ENCODE measurements around the gene MAST1. TPM values are rescaled to one million over a fixed set of nuclear protein-coding genes. Genes with fewer than 3 reads are reported as not detected.
"Not testable (repeated sequence)": the region's sequence is repeated elsewhere in the genome, so short reads cannot be mapped to it uniquely, and the experiment has no call there.

Gene MAST1
- total RNA-seq, 1 experiment from 2014 or later = 11.2 TPM

GRCh38 chr19:12804051-12804450, 34.3 kb upstream of the MAST1 start:
- CTCF ChIA-PET = no interaction called here
- TF ChIP-seq EZH2 (IDR thresholded peaks at IDR 0.05; ENCODE audit: low read length, unreplicated experiment) = no peak
- TF ChIP-seq CTCF (conservative IDR thresholded peaks at IDR 0.05; ENCODE audit: low read depth, low read length) = no peak
- TF ChIP-seq EZH2phosphoT487 (IDR thresholded peaks at IDR 0.05; ENCODE audit: borderline replicate concordance, low read length) = no peak
- Histone ChIP-seq H3K4me2 (ENCODE audit: low read length) (no peak overlapping the region), H3K4me1 (ENCODE audit: insufficient read depth, low read length) (peaks cover 23% of the 10 kb centered on the region), H3K9me3 (ENCODE audit: low read length) (no peaks in the 10 kb centered on the region), H3K9me2 (replicated peaks; ENCODE audit: low read length) (no peaks in the 10 kb centered on the region), H3K27me3 (ENCODE audit: low read length) (no peaks in the 10 kb centered on the region), H3F3A (ENCODE audit: low read length, unreplicated experiment) (no peaks in the 10 kb centered on the region), H2AFZ (ENCODE audit: low read length) (no peak overlapping the region), H3K4me3 (ENCODE audit: low read length) (no peak overlapping the region), H3K79me2 (ENCODE audit: low read length) (peaks cover 38% of the 10 kb centered on the region), H3K9ac (ENCODE audit: low read length) (no peak overlapping the region), H3K27ac (ENCODE audit: low read length) (no peak overlapping the region), H4K20me1 (ENCODE audit: low read length) (no peaks in the 10 kb centered on the region), H3K36me3 (ENCODE audit: low read depth, low read length) (peaks cover 17% of the 10 kb centered on the region)
- POLR2A ChIA-PET (ENCODE audit: unreplicated experiment) = no interaction called here
- no TSS peak for BruUV-seq (replicated peaks)
- intact Hi-C loops (cut with micrococcal nuclease) = loop anchor here (5.0 kb wide), 1 partner anchor 33 kb away; the partner anchor contains the start of gene MAST1
- ATAC-seq (no peak), DNase-seq (no peak)

- Histone ChIP-seq H3K36me3 (ENCODE audit: low read depth, low read length) (peaks cover 2% of the 10 kb centered on the region; the same call in 1 of the 2 replicates), H3K9me2 (replicated peaks; ENCODE audit: low read length) (no peaks in the 10 kb centered on the region), H3K79me2 (ENCODE audit: low read length) (peaks cover 17% of the 10 kb centered on the region), H3K27ac (ENCODE audit: low read length) (no peak within 1 kb of the TSS; the same call in 1 of the 2 replicates), H3K4me2 (ENCODE audit: low read length) (peak within 1 kb of the TSS; percentile 88), H3K9me3 (ENCODE audit: low read length) (no peaks in the 10 kb centered on the region), H3K9ac (ENCODE audit: low read length) (peak within 1 kb of the TSS; percentile 87), H3K4me3 (ENCODE audit: low read length) (peak within 1 kb of the TSS; percentile 76), H3K27me3 (ENCODE audit: low read length) (no peaks in the 10 kb centered on the region), H3K4me1 (ENCODE audit: insufficient read depth, low read length) (peaks cover 17% of the 10 kb centered on the region), H3F3A (ENCODE audit: low read length, unreplicated experiment) (no peaks in the 10 kb centered on the region), H4K20me1 (ENCODE audit: low read length) (no peaks in the 10 kb centered on the region), H2AFZ (ENCODE audit: low read length) (peak within 1 kb of the TSS; percentile 92)
- ChIA-PET CTCF (no interaction called here), POLR2A (ENCODE audit: unreplicated experiment) (no interaction called here)
- DNase-seq = peak; percentile 97
- intact Hi-C loops (cut with micrococcal nuclease) = no loop called here
- peak; percentile 88 for ATAC-seq
- TSS peak; percentile 70 for BruUV-seq (replicated peaks)
- TF ChIP-seq EZH2phosphoT487 (IDR thresholded peaks at IDR 0.05; ENCODE audit: borderline replicate concordance, low read length) = no peak
- no peak for TF ChIP-seq CTCF (conservative IDR thresholded peaks at IDR 0.05; ENCODE audit: low read depth, low read length)
- TF ChIP-seq EZH2 (IDR thresholded peaks at IDR 0.05; ENCODE audit: low read length, unreplicated experiment) = no peak
Measured at GRCh38 chr19:12806242-12807081, 31.9 kb upstream of the MAST1 start, which contains the start of gene RNASEH2A. Gene RNASEH2A, plus strand, starts transcription at chr19:12806584. Its CDS starts 90 bp downstream, at chr19:12806674.

GRCh38 chr19:12815088-12815487, 23.2 kb upstream of the MAST1 start:
- H3F3A ChIP-seq (ENCODE audit: low read length, unreplicated experiment) = no peaks in the 10 kb centered on the region
- H3K79me2 ChIP-seq (ENCODE audit: low read length) = no peaks in the 10 kb centered on the region
- H4K20me1 ChIP-seq (ENCODE audit: low read length) = no peaks in the 10 kb centered on the region
- no peak overlapping the region for H3K27ac ChIP-seq (ENCODE audit: low read length)
- POLR2A ChIA-PET (ENCODE audit: unreplicated experiment) = no interaction called here
- ATAC-seq = no peak
- H3K9me3 ChIP-seq (ENCODE audit: low read length) = no peaks in the 10 kb centered on the region
- CTCF ChIA-PET = no interaction called here
- no peak overlapping the region for H3K4me2 ChIP-seq (ENCODE audit: low read length)
- no peak overlapping the region for H3K9ac ChIP-seq (ENCODE audit: low read length)
- intact Hi-C loops (cut with micrococcal nuclease) = no loop called here
- peaks cover 6% of the 10 kb centered on the region; the same call in 1 of the 2 replicates for H3K36me3 ChIP-seq (ENCODE audit: low read depth, low read length)
- DNase-seq = no peak
- TF ChIP-seq EZH2 (IDR thresholded peaks at IDR 0.05; ENCODE audit: low read length, unreplicated experiment) (no peak), CTCF (conservative IDR thresholded peaks at IDR 0.05; ENCODE audit: low read depth, low read length) (no peak), EZH2phosphoT487 (IDR thresholded peaks at IDR 0.05; ENCODE audit: borderline replicate concordance, low read length) (no peak)
- no peak overlapping the region for H2AFZ ChIP-seq (ENCODE audit: low read length)
- no TSS peak for BruUV-seq (replicated peaks)
- no peaks in the 10 kb centered on the region for H3K27me3 ChIP-seq (ENCODE audit: low read length)
- no peaks in the 10 kb centered on the region for H3K9me2 ChIP-seq (replicated peaks; ENCODE audit: low read length)
- no peak overlapping the region for H3K4me3 ChIP-seq (ENCODE audit: low read length)
- no peaks in the 10 kb centered on the region for H3K4me1 ChIP-seq (ENCODE audit: insufficient read depth, low read length)

GRCh38 chr19:12817188-12817587, 21.1 kb upstream of the MAST1 start:
- H3K27me3 ChIP-seq (ENCODE audit: low read length); intact Hi-C loops (cut with micrococcal nuclease); BruUV-seq (replicated peaks); H3K79me2 ChIP-seq (ENCODE audit: low read length); CTCF ChIA-PET; POLR2A ChIA-PET (ENCODE audit: unreplicated experiment); H3K9ac ChIP-seq (ENCODE audit: low read length); H3K4me1 ChIP-seq (ENCODE audit: insufficient read depth, low read length); H4K20me1 ChIP-seq (ENCODE audit: low read length); H2AFZ ChIP-seq (ENCODE audit: low read length); DNase-seq; H3K4me3 ChIP-seq (ENCODE audit: low read length); H3F3A ChIP-seq (ENCODE audit: low read length, unreplicated experiment); ATAC-seq; H3K36me3 ChIP-seq (ENCODE audit: low read depth, low read length); H3K4me2 ChIP-seq (ENCODE audit: low read length); H3K27ac ChIP-seq (ENCODE audit: low read length); H3K9me3 ChIP-seq (ENCODE audit: low read length); H3K9me2 ChIP-seq (replicated peaks; ENCODE audit: low read length): not testable (repeated sequence)

All from PC-3 (cell line).